GM12872 (cell line): ENCODE measurements around the gene ENPP3.

Source experiments
- TF ChIP-seq, protein P1 (sequence below): IDR thresholded peaks from 3 replicates; pipeline ENCODE4 v1.5.1; 2011; ENCODE audit warnings: low read depth, mild to moderate bottlenecking, low read length, moderate library complexity; ENCODE audit not compliant: insufficient read depth

ENPP3 gene

DNA sequence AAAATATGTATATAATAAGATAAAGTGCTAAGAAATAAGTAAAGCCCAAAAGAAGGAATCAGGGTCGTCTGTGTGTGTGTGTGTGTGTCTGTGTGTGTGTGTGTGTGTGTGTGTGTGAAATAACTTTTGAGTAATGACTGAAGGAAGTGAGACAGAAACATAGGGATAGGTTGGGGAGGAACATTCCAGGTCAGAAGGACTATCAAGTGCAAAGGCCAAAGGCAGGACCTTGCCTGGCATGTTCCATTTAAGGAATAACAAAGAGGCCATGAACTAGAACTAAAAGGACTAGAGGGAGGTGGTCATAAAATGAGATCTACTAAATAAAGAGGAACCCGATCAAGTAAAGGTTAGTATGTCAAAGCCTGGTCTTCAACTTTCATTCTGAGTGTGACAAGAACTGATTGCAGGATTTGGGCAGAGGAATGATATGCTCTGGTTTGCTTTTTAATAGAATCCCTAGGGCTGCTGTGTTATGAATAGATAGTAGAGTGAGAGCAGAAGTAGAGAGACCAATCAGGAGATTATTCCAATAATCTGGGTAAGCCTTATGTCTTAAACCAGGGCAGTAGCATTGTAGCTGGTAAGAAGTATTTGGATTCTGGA, 6.9 kb downstream of the ENPP3 start:
- TF ChIP-seq, protein P1, sequence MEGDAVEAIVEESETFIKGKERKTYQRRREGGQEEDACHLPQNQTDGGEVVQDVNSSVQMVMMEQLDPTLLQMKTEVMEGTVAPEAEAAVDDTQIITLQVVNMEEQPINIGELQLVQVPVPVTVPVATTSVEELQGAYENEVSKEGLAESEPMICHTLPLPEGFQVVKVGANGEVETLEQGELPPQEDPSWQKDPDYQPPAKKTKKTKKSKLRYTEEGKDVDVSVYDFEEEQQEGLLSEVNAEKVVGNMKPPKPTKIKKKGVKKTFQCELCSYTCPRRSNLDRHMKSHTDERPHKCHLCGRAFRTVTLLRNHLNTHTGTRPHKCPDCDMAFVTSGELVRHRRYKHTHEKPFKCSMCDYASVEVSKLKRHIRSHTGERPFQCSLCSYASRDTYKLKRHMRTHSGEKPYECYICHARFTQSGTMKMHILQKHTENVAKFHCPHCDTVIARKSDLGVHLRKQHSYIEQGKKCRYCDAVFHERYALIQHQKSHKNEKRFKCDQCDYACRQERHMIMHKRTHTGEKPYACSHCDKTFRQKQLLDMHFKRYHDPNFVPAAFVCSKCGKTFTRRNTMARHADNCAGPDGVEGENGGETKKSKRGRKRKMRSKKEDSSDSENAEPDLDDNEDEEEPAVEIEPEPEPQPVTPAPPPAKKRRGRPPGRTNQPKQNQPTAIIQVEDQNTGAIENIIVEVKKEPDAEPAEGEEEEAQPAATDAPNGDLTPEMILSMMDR, result no peak

DNA sequence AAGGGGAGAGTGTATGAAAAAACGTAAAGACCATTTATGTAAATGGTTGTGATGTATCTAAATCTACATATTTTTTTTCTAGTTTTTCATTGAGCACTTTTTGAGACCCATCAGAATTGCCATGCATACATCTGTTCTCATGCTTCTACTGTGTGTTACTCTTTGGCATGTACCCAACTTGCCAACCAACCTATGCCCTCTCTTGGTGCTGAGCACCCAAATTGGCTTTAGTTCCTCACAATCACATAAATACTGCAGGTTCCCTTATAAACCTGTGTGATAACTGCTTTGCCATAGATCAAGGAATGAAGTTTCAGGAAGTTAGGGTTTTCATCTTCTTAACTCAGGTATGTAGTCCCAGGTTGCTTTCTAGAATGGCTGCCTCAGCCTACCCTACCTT, 7.8 kb downstream of the ENPP3 start:
- TF ChIP-seq, protein P1, result no peak

DNA sequence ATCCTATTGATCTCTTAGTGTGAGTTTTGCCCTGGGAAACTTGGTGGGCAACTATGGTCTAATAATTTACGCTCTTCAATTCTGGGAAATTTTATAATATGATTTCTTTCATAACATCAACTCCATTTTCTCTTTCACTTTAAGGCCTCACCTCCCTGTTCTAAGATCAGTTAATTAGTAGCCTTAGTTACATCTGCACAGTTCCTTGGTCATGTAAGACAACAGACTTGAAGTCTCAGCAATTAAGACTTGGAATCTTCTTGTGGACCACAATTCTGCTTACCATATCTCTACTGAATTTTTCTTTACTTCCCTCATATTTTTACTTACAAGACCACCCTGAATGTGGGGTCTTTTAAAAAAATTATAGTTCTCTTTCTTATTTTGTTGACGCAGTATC, 8.7 kb downstream of the ENPP3 start:
- TF ChIP-seq, protein P1, result no peak

DNA sequence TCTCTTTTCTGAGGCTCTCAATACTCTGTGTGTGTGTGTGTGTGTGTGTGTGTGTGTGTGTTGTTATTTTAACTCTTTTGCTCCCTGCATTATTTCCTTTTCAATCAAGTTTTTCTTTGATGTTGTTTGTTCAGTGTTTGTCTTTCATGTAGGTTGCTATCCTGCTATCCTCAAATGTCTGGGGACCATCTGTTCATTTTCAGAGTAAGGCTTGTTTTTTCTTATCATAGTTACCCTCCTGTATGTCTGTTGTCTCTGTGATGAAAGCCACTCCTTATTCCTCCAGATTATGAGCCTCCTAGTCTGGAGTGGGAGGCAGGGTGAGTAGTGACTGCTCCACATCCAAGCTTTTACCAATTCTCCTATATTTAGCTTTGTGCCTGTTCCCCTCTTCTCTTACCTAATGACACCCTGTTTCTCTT, 9.2 kb downstream of the ENPP3 start:
- TF ChIP-seq, protein P1, result no peak

DNA sequence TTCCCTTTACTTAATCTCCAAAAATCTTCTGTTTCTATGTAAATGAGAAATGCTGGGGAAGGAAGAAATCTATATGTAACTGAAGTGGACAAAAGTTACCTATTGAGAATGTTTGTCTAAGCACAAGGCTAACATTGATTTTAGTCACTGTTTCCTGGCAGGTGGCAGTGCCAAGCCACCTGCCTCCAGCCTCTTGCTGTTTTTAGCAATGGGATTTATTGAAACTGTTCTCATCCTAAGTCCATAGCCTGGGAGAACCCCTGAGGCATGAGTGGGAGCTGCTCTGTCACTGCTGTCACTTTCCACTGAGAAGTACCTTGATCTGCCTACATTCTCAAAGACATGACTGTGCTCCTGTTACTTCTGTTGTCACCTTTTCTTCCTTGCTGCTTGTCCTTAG, 14.7 kb downstream of the ENPP3 start:
- TF ChIP-seq, protein P1, result no peak

DNA sequence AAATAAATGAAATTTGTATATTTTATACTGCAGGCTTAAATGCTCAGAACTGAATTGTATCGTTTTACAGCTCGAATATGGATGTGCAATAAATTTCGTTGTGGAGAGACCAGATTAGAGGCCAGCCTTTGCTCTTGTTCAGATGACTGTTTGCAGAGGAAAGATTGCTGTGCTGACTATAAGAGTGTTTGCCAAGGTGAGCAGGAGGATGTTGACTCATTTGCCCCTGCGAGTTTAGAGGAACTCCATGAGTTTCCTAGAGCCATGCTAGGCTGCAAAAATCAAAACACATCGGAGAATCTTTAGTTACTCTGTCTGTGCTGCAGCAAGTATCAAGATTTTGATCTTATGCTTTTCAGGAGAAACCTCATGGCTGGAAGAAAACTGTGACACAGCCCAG, 15.4 kb downstream of the ENPP3 start:
- TF ChIP-seq, protein P1, result no peak

DNA sequence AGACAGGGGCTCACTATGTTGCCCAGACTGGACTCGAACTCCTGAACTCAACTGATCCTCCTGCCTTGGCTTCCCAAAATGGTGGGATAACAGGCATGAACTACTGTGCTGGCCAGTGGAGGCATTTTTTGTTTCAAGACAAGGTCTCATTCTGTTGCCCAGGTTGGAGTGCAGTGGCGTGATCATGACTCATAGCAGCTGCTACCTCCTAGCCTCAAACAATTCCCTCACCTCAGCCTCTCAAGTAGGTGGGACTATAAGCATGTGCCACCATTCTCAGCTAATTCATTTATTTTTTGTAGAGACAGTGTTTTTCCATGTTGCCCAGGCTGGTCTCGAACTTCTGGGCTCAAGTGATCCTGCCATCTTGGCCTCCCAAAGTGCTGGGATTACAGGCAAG, 17.2 kb downstream of the ENPP3 start:
- TF ChIP-seq, protein P1, result no peak

DNA sequence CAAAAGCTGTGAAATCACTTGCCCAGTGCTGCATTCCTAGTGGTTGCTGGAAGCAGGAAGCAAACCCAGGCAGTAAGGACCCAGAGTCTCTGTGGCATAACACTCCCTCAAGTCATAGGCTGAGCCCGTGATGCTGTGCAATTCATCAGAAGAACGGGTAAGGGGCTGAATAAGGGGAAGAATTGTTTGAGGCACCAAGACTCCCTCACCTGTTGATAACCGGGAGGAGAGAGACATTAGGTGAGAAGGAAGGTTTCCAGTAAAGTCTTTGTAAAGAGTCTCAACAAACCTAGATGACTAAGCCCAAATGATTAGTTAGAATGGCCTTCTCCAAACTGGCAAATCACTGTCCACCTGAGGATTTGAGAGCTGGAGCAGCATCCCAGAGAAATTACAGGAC, 18.3 kb downstream of the ENPP3 start:
- TF ChIP-seq, protein P1, result no peak
